Measurements from ENCODE around the gene ZNF750. TPM values are rescaled to one million over a fixed set of nuclear protein-coding genes. Genes with fewer than 3 reads are reported as not detected.

Gene ZNF750
- total RNA-seq, 4 donors from 2014 or later: not detected

DNA sequence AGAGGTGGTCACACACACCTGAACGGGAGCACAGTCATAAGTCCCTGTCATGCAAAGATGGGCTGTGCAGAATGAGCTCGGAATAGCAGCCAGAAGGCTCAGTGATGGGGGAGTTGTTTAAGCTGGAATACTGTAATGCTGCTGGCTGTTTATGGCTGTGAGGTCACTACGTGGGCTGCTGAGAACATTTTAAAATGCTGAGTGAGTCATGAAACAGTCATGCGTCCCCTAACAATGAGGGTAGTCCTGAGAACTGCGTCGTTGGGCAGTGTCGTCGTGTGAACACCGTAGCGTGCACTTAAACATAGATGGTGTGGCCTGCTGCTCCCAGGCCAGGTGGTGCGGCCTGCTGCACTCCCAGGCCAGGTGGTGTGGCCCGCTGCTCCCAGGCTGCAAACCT is 48.3 kb downstream of the ZNF750 start:
- Histone ChIP-seq H3K27ac (no peak overlapping the region), H3K36me3 (no peaks in the 10 kb centered on the region), H3K4me1 (peaks cover 6 to 25% (median 8%) of the 10 kb centered on the region in 4 donors), H3K27me3 (no peaks in the 10 kb centered on the region), H3K9me3 (no peaks in the 10 kb centered on the region), H3K4me3 (no peak overlapping the region)
- intact Hi-C loops (cut with DNase I; ENCODE audit: low total_unique reads): no loop called here
- 88% methylated on average over 12 of the region's 12 CpGs; no CpG with 5 or more reads in 1 of the 2 donors for WGBS, 2 donors (ENCODE audit: low coverage in 1 of 2)
- no peak for TF ChIP-seq POLR2A (IDR thresholded peaks at IDR 0.05)
- no peak for TF ChIP-seq POLR2AphosphoS5 (IDR thresholded peaks at IDR 0.05)
- TF ChIP-seq EP300 (IDR thresholded peaks at IDR 0.05; ENCODE audit: low read depth): no peak
- TF ChIP-seq, protein P1, sequence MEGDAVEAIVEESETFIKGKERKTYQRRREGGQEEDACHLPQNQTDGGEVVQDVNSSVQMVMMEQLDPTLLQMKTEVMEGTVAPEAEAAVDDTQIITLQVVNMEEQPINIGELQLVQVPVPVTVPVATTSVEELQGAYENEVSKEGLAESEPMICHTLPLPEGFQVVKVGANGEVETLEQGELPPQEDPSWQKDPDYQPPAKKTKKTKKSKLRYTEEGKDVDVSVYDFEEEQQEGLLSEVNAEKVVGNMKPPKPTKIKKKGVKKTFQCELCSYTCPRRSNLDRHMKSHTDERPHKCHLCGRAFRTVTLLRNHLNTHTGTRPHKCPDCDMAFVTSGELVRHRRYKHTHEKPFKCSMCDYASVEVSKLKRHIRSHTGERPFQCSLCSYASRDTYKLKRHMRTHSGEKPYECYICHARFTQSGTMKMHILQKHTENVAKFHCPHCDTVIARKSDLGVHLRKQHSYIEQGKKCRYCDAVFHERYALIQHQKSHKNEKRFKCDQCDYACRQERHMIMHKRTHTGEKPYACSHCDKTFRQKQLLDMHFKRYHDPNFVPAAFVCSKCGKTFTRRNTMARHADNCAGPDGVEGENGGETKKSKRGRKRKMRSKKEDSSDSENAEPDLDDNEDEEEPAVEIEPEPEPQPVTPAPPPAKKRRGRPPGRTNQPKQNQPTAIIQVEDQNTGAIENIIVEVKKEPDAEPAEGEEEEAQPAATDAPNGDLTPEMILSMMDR (IDR thresholded peaks at IDR 0.05): no peak
- in situ Hi-C loops (cut with MboI; ENCODE audit: low pct_ligation_motif_present in 1 of 4, low pct_unique_long_range_greater_than_20kb in 1 of 4, low sequenced_read_pairs in 3 of 4): no loop called here
- no peak for DNase-seq

DNA sequence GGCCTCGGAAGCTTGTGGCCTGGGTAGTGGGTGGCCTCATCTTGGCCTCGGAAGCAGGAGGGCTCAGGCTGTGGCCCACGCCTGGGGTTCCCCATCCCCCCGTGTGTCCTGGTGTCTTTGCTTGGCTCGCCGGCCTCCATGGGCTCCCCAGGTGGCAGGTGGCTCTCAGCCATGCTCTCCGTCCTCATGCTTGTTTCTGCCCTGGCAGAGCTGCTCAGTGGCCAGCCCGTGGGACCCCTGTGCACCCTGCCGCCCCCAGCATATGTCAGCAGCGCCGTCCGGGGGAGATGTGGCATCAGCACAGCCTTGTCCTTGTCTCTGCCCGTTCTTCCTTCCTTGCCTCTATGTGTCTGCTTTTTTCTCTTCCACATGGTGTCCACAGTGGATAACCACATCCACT is 49.4 kb downstream of the ZNF750 start:
- Histone ChIP-seq H3K27me3 (no peaks in the 10 kb centered on the region), H3K36me3 (no peaks in the 10 kb centered on the region), H3K9me3 (no peaks in the 10 kb centered on the region), H3K4me3 (no peak overlapping the region), H3K27ac (no peak overlapping the region), H3K4me1 (peaks cover 1 to 20% (median 5%) of the 10 kb centered on the region in 4 donors)
- 95% methylated on average over 13 of the region's 13 CpGs; no CpG with 5 or more reads in 1 of the 2 donors for WGBS, 2 donors (ENCODE audit: low coverage in 1 of 2)
- intact Hi-C loops (cut with DNase I; ENCODE audit: low total_unique reads) (no loop called here), in situ Hi-C loops (cut with MboI; ENCODE audit: low pct_ligation_motif_present in 1 of 4, low pct_unique_long_range_greater_than_20kb in 1 of 4, low sequenced_read_pairs in 3 of 4) (no loop called here)
- TF ChIP-seq EP300 (IDR thresholded peaks at IDR 0.05; ENCODE audit: low read depth) (no peak), POLR2AphosphoS5 (IDR thresholded peaks at IDR 0.05) (no peak)
- TF ChIP-seq, protein P1 (IDR thresholded peaks at IDR 0.05): no peak
- no peak for DNase-seq

DNA sequence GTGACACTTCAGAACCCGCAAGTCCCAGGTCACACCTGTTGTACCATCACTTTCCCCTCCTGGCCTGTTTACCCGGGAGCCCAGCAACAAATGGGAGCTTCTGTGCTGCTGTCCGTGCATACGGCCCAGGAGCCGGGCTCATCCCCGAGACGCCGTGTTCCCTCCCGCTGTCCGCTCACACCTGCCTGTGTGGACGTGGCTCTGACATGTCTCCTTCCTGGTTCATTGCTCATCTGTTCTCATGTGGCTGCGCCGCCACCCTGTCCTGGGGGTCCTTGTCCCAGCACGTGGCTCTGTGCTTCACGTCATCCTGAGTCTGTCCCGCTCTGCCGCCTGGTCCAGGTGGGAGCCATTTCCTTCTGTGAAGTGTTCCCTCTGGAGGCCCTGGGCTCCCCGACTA is 50.0 kb downstream of the ZNF750 start:
- Histone ChIP-seq H3K4me3 (no peak overlapping the region), H3K27me3 (no peaks in the 10 kb centered on the region), H3K9me3 (no peaks in the 10 kb centered on the region), H3K27ac (no peak overlapping the region), H3K4me1 (peaks cover 0 to 14% (median 3%) of the 10 kb centered on the region in 4 donors), H3K36me3 (no peaks in the 10 kb centered on the region)
- WGBS, 2 donors (ENCODE audit: low coverage in 1 of 2): 95 to 96% methylated on average over 14 to 18 of the region's 18 CpGs
- DNase-seq: no peak
- in situ Hi-C loops (cut with MboI; ENCODE audit: low pct_ligation_motif_present in 1 of 4, low pct_unique_long_range_greater_than_20kb in 1 of 4, low sequenced_read_pairs in 3 of 4) (no loop called here), intact Hi-C loops (cut with DNase I; ENCODE audit: low total_unique reads) (no loop called here)
- no peak for TF ChIP-seq POLR2A (IDR thresholded peaks at IDR 0.05)
- no peak for TF ChIP-seq POLR2AphosphoS5 (IDR thresholded peaks at IDR 0.05)
- TF ChIP-seq, protein P1 (IDR thresholded peaks at IDR 0.05): no peak
- TF ChIP-seq EP300 (IDR thresholded peaks at IDR 0.05; ENCODE audit: low read depth): no peak

DNA sequence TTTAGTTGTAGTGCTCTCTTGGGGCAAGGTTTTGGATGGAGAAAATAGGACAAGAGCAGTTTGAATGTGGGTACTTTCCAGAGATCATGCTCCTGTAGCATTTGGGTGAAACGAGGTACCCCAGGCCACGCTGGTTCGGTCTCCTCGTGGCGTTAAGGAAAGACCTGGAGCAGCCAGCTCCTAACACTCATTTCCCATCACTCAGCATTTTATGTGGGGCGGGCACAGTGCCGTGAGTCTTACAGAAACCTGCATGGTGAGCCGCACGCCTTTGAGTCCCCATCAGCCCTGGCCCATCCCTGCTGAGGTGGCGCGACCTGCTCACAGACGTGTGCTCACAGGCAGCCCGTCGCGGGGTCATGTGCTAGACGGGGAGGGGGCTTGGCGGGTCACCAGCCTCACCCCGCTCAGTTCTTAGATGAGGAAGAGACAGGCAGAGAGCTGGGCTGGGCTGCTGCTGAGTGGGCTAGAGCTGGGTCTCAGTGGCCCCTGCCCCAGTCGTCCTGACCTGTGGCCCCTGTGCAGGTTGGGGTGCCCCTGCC is 50.7 kb downstream of the ZNF750 start:
- WGBS, 2 donors (ENCODE audit: low coverage in 1 of 2): 94% methylated on average over 19 of the region's 19 CpGs; no CpG with 5 or more reads in 1 of the 2 donors
- Histone ChIP-seq H3K27me3 (no peaks in the 10 kb centered on the region), H3K4me3 (no peak overlapping the region), H3K4me1 (peaks cover 0 to 7% (median 3%) of the 10 kb centered on the region in 4 donors), H3K9me3 (no peaks in the 10 kb centered on the region), H3K36me3 (no peaks in the 10 kb centered on the region), H3K27ac (no peak overlapping the region)
- DNase-seq: no peak
- in situ Hi-C loops (cut with MboI; ENCODE audit: low pct_ligation_motif_present in 1 of 4, low pct_unique_long_range_greater_than_20kb in 1 of 4, low sequenced_read_pairs in 3 of 4): no loop called here
- intact Hi-C loops (cut with DNase I; ENCODE audit: low total_unique reads): no loop called here
- TF ChIP-seq, protein P1 (IDR thresholded peaks at IDR 0.05): no peak

Data from transverse colon (tissue), 4 donors.